ENCODE measurements around the gene CCT5.

The CCT5 gene

GRCh38 chr5:10293907-10294662, 44.0 kb downstream of the CCT5 start:
- no peak overlapping the region for H3K27ac ChIP-seq

GRCh38 chr5:10295619-10296326, 45.7 kb downstream of the CCT5 start:
- no peak overlapping the region for H3K4me3 ChIP-seq (ENCODE audit: low read depth, low read length)
- no peak for DNase-seq
- H3K9me3 ChIP-seq (ENCODE audit: severe bottlenecking) = peaks cover 7% of the 10 kb centered on the region
- no peak overlapping the region for H3K27ac ChIP-seq
- no peaks in the 10 kb centered on the region for H3K36me3 ChIP-seq
- H3K27me3 ChIP-seq (ENCODE audit: insufficient read depth, low read depth, severe bottlenecking) = no peaks in the 10 kb centered on the region
- no peak for TF ChIP-seq CTCF (IDR thresholded peaks at IDR 0.05; ENCODE audit: low read depth, low read length)

More at GRCh38 chr5:10293907-10294662, 44.0 kb downstream of the CCT5 start:
- no peak for TF ChIP-seq CTCF (IDR thresholded peaks at IDR 0.05; ENCODE audit: low read depth, low read length)
- Histone ChIP-seq H3K9me3 (ENCODE audit: severe bottlenecking) (no peaks in the 10 kb centered on the region), H3K27me3 (ENCODE audit: insufficient read depth, low read depth, severe bottlenecking) (no peaks in the 10 kb centered on the region), H3K4me3 (ENCODE audit: low read depth, low read length) (no peak overlapping the region), H3K36me3 (no peaks in the 10 kb centered on the region)
- DNase-seq = no peak

- Histone ChIP-seq H3K27ac (no peak overlapping the region), H3K4me3 (ENCODE audit: low read depth, low read length) (no peak overlapping the region), H3K9me3 (ENCODE audit: severe bottlenecking) (peaks cover 7% of the 10 kb centered on the region), H3K36me3 (no peaks in the 10 kb centered on the region), H3K27me3 (ENCODE audit: insufficient read depth, low read depth, severe bottlenecking) (no peaks in the 10 kb centered on the region)
- TF ChIP-seq CTCF (IDR thresholded peaks at IDR 0.05; ENCODE audit: low read depth, low read length) = no peak
- DNase-seq = no peak
Observed at GRCh38 chr5:10297646-10298204, 47.6 kb downstream of the CCT5 start.

GRCh38 chr5:10300246-10300645, 50.2 kb downstream of the CCT5 start:
- no peak for TF ChIP-seq CTCF (IDR thresholded peaks at IDR 0.05; ENCODE audit: low read depth, low read length)
- Histone ChIP-seq H3K9me3 (ENCODE audit: severe bottlenecking) (peaks cover 7% of the 10 kb centered on the region), H3K4me3 (ENCODE audit: low read depth, low read length) (no peak overlapping the region), H3K27me3 (ENCODE audit: insufficient read depth, low read depth, severe bottlenecking) (no peaks in the 10 kb centered on the region), H3K27ac (no peak overlapping the region), H3K36me3 (no peaks in the 10 kb centered on the region)
- no peak for DNase-seq

GRCh38 chr5:10301266-10301665, 51.2 kb downstream of the CCT5 start:
- no peak overlapping the region for H3K27ac ChIP-seq
- TF ChIP-seq CTCF (IDR thresholded peaks at IDR 0.05; ENCODE audit: low read depth, low read length) = no peak
- DNase-seq = no peak
- peaks cover 7% of the 10 kb centered on the region for H3K9me3 ChIP-seq (ENCODE audit: severe bottlenecking)
- no peaks in the 10 kb centered on the region for H3K36me3 ChIP-seq
- no peaks in the 10 kb centered on the region for H3K27me3 ChIP-seq (ENCODE audit: insufficient read depth, low read depth, severe bottlenecking)
- H3K4me3 ChIP-seq (ENCODE audit: low read depth, low read length) = no peak overlapping the region
